ENCODE measurements around the gene PTPN21. TPM values are rescaled to one million over a fixed set of nuclear protein-coding genes. Genes with fewer than 3 reads are reported as not detected.

PTPN21 gene
- total RNA-seq, 1 donor from 2014 or later: 70.6 TPM

DNA sequence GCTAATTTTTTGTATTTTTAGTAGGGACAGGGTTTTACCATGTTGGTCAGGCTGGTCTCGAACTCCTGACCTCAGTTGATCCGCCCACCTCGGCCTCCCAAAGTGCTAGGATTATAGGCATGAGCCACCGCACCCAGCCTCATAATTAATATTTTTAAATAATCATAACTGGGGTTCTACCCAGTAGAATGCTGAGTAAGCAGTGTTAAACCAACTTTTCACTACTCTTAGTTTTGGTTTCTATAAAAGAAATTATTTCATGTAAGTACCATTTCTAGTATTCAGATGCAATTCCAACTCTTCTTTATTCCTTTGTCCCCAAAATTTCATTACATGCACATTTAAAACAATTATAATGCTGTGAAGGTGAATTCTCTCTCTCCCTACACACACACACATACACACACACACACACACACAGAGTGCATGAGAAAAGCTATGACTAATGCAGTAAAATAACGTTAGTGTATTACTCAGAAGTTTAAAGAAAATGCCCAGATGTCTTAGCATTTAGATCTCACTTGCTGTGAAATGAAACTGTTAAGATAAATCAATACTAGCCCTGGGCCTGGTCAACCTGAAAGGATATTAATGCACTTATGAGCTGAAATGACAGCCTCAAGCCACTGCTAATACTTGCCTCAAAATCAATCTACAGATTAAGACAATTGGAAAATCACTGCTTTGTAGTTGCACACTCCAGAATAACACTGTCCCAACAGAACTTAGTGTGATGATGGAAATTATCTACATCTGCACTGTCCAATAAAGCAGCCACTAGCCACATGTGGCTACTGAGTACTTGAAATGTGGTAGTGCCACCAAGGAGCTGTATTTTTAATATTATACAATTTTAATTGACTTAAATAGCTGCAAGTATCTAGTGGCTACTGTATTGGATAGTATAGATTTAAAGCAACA lies 36.0 kb downstream of the PTPN21 start:
- ATAC-seq (no peak), DNase-seq (no peak)
- TF ChIP-seq, protein P1, sequence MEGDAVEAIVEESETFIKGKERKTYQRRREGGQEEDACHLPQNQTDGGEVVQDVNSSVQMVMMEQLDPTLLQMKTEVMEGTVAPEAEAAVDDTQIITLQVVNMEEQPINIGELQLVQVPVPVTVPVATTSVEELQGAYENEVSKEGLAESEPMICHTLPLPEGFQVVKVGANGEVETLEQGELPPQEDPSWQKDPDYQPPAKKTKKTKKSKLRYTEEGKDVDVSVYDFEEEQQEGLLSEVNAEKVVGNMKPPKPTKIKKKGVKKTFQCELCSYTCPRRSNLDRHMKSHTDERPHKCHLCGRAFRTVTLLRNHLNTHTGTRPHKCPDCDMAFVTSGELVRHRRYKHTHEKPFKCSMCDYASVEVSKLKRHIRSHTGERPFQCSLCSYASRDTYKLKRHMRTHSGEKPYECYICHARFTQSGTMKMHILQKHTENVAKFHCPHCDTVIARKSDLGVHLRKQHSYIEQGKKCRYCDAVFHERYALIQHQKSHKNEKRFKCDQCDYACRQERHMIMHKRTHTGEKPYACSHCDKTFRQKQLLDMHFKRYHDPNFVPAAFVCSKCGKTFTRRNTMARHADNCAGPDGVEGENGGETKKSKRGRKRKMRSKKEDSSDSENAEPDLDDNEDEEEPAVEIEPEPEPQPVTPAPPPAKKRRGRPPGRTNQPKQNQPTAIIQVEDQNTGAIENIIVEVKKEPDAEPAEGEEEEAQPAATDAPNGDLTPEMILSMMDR (IDR thresholded peaks at IDR 0.05): no peak
- H3K4me3 ChIP-seq: no peak overlapping the region
- H3K4me1 ChIP-seq: no peaks in the 10 kb centered on the region
- H3K36me3 ChIP-seq: peaks cover 7% of the 10 kb centered on the region
- H3K9me3 ChIP-seq: no peaks in the 10 kb centered on the region
- no peaks in the 10 kb centered on the region for H3K27me3 ChIP-seq
- intact Hi-C loops (cut with DNase I): no loop called here
- no peak overlapping the region for H3K27ac ChIP-seq

DNA sequence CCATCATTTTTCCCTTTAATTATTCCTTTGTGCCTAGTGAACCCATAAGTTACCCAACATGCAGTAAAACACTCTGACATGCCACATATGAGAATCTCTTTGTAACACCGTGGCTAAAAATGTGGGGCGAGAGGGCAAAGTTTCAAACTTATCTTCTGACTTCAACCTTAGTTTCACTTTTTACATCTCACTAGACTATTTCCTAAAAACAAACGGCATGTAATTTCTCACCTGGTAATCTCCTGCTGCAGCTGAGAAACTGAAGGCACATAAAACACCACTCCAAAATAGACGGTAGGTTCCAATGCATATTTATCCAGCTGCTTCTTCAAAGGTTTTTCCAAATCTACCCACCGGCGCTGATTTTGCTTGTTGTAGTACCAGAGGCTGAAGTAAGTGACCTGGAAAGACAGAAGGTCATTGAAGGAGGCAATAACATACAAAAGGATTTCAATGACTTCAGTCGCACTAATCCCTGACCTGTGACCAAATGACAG lies 37.9 kb downstream of the PTPN21 start:
- ATAC-seq (no peak), DNase-seq (no peak)
- Histone ChIP-seq H3K9me3 (no peaks in the 10 kb centered on the region), H3K4me3 (no peak overlapping the region), H3K27me3 (no peaks in the 10 kb centered on the region), H3K4me1 (no peaks in the 10 kb centered on the region), H3K27ac (no peak overlapping the region), H3K36me3 (peaks cover 7% of the 10 kb centered on the region)
- intact Hi-C loops (cut with DNase I): no loop called here
- TF ChIP-seq, protein P1 (IDR thresholded peaks at IDR 0.05): no peak

DNA sequence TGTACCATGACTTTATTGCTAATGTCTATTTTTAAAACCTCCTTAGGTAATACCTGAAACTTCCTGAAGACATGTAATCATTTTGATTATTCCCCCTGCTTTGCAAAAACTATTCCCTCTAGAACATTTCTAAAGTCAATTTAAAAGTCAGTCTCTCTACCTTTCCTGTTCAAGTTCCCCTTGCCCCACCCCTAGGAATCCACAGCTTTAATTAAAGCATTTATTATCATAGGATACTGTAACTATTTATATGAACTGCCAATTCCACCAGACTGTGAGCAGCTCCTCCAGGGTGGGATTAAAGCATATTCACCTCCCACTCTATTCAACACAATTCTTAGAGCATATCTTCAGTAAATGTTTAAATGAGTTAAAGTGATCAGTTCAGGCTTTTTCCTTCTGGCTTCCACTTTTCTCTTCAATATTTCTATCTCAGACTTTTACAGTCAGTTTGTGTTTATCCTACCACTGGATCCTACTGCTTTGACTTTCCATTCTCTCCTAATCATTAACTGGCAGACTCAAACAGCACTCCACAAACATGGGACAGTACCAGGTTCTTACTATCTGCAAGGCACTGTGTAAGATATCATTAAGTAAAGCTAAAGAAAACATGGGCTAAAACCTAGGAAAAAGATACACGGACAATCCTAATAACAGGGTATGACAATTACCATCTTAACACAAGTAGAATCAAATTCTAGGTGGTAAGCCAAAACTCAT lies 39.1 kb downstream of the PTPN21 start:
- intact Hi-C loops (cut with DNase I): no loop called here
- no peak for ATAC-seq

DNA sequence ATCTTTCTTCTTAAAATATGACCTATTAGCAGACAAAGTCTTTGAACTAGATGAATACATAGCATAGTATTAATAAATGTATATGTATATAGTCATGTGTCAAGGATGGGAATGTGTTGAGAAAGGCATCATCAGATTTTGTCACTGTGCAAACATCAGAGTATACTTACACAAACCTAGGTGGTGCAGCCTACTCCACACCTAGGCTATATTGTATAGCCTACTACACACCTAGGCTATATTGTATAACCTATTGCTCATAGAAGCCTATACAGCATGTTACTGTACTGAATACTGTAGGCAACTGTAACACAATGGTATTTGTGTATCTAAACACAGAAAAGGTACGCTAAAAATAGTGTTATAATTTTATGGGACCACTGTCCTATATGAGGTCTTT lies 47.6 kb downstream of the PTPN21 start:
- ATAC-seq: no peak
- H3K9me3 ChIP-seq: no peaks in the 10 kb centered on the region
- TF ChIP-seq, protein P1 (IDR thresholded peaks at IDR 0.05): no peak

More for the DNA sequence above, 39.1 kb downstream of the PTPN21 start:
- H3K36me3 ChIP-seq: peaks cover 7% of the 10 kb centered on the region
- no peaks in the 10 kb centered on the region for H3K9me3 ChIP-seq
- no peak overlapping the region for H3K27ac ChIP-seq
- H3K4me3 ChIP-seq: no peak overlapping the region
- H3K27me3 ChIP-seq: no peaks in the 10 kb centered on the region
- H3K4me1 ChIP-seq: no peaks in the 10 kb centered on the region
- TF ChIP-seq, protein P1 (IDR thresholded peaks at IDR 0.05): no peak
- DNase-seq: no peak

DNA sequence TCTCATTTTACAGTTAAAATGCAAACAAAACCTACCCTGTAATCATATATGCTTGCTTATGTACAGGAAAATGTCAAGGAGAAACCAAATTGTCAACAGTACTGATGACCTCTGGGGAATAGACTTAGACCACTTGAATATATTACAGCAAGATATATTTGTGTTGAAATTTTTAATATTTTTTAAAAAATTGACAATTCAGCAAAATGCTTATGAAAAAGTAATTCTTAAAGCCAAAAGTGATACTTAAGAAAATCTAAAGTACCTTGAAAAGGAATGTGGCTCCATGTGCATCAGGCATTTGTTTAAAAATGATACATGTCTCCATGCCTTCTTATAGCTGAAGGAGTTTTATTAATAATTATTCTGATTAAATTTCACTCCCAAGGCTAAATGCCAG lies 49.2 kb downstream of the PTPN21 start:
- no peaks in the 10 kb centered on the region for H3K4me1 ChIP-seq
- no peak for DNase-seq
- no peaks in the 10 kb centered on the region for H3K27me3 ChIP-seq
- no peak overlapping the region for H3K27ac ChIP-seq
- peaks cover 54% of the 10 kb centered on the region for H3K36me3 ChIP-seq
- intact Hi-C loops (cut with DNase I): no loop called here
- ATAC-seq: no peak
- no peak overlapping the region for H3K4me3 ChIP-seq
- no peaks in the 10 kb centered on the region for H3K9me3 ChIP-seq
- TF ChIP-seq, protein P1 (IDR thresholded peaks at IDR 0.05): no peak

More for the DNA sequence above, 47.6 kb downstream of the PTPN21 start:
- no peak overlapping the region for H3K27ac ChIP-seq
- intact Hi-C loops (cut with DNase I): no loop called here
- H3K4me3 ChIP-seq: no peak overlapping the region
- peaks cover 38% of the 10 kb centered on the region for H3K36me3 ChIP-seq
- H3K4me1 ChIP-seq: no peaks in the 10 kb centered on the region
- H3K27me3 ChIP-seq: no peaks in the 10 kb centered on the region
- no peak for DNase-seq

All from upper lobe of right lung (tissue), 1 donor.